ENCODE data around the gene C1orf115. TPM values are rescaled to one million over a fixed set of nuclear protein-coding genes. Genes with fewer than 3 reads are reported as not detected.

The C1orf115 gene
- total and polyA plus RNA-seq, 3 experiments from 2014 or later = 0.16 to 1.4 (median 0.18) TPM

Other genes starting within 250 kb of the C1orf115 start
- under 1 TPM in 1 of 2 experiments, not detected in 1; 0.09 TPM for gene MARK1, start 162.2 kb upstream of the C1orf115 start, total RNA-seq
- gene MARK1, start 162.2 kb upstream of the C1orf115 start, polyA plus RNA-seq = not detected
- gene MTARC2, start 58.0 kb downstream of the C1orf115 start, total RNA-seq = not detected
- gene MTARC2, start 58.0 kb downstream of the C1orf115 start, polyA plus RNA-seq = not detected
- gene MTARC1, start 96.5 kb downstream of the C1orf115 start, total RNA-seq = not detected
- gene MTARC1, start 96.5 kb downstream of the C1orf115 start, polyA plus RNA-seq = not detected
- not detected for gene HLX, start 189.1 kb downstream of the C1orf115 start, total RNA-seq
- gene HLX, start 189.1 kb downstream of the C1orf115 start, polyA plus RNA-seq = not detected